Measurements from ENCODE around the gene KIF1A.
"Not testable (repeated sequence)": the region's sequence is repeated elsewhere in the genome, so short reads cannot be mapped to it uniquely, and the experiment has no call there.

DNA sequence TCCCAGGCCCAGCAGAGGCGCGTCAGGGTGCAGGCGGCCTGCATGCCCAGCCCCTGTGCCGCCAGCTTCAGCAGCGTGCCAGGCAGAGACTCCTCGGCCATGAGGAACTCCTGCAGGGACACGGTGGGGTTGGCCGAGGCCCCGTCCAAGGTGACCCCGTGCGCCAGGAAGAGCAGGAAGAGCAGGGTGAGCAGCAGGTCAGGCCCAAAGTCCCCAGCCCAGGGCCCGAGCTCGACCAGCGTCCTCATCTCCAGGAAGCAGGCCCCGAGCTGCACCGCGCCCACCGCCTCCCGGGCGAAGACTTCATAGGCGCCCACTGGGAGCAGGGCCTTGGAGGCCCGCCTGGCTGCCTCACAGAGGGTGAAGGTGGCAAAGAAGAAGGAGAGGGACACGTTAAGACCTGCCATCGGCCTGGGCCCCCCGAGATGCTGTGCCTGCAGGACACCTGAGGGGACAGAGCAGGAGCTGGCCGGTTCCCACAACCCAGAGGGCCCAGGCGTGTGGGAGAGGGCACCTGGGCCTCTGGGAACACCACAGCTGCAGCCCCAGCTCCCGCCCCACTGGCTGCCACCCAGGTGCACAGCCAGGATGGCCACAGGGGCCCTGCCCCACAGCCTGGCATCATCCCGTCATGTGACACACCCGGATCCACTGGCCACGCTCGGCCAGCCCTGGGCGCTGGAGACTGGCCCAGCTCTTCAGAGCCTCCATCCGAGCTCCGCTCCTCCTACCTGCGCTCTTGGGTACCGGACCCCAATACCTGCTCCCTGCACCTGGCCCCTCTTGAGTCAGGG, 137.4 kb downstream of the KIF1A start, which contains the start of gene AQP12B:
- not testable (repeated sequence) for TF ChIP-seq POLR2AphosphoS5 (IDR thresholded peaks at IDR 0.05; ENCODE audit: low read depth, low read length); FOXP2 (optimal IDR thresholded peaks at IDR 0.05; ENCODE audit: borderline replicate concordance, extremely low read depth, extremely low read length, insufficient read depth); SIN3A (IDR thresholded peaks at IDR 0.05; ENCODE audit: borderline replicate concordance, insufficient read depth, low read length)
